T-cell (primary cell): ENCODE measurements around the gene MTA3. TPM values are rescaled to one million over a fixed set of nuclear protein-coding genes. Genes with fewer than 3 reads are reported as not detected.
A peak's percentile ranks its signal among the peaks of the same experiment; 100 is the strongest.

ENCODE experiments used
- ATAC-seq, 4 experiments: fragments of 200-7000 bp in 3 of 4; fragments of 150-1000 bp in 1 of 4; cut with Tn5 transposase; replicated peaks in 1 of 4; 1 replicate in 3 of 4; 2 replicates in 1 of 4; pipeline ENCODE4 v1.10.0; 2021; ENCODE audit warnings: moderate library complexity in 3 of 4, mild to moderate bottlenecking in 2 of 4, moderate number of reproducible peaks in 1 of 4
- CTCF ChIA-PET, 2 donors: fragments of 300-600 bp; sonication (Branson Sonifier 250); formaldehyde crosslinking; loops; one replicate each; lab custom pipeline; 2022; ENCODE audit warnings: antibody characterized with exemption in 2 of 2; lab: Charles Lee
- POLR2A ChIA-PET, 2 donors: fragments of 300-600 bp; sonication (Branson Sonifier 250); formaldehyde crosslinking; loops; one replicate each; lab custom pipeline; 2022; ENCODE audit warnings: antibody characterized with exemption in 2 of 2; lab: Charles Lee
- DNase-seq, 35 experiments: peaks; one replicate each; pipeline versions ENCODE4 v3.0.0 to v3.0.0-alpha.2; 2013 to 2023
- H3K27ac ChIP-seq: one replicate; pipeline ENCODE4 v1.5.1; 2013; ENCODE audit warnings: low read length
- H3K27me3 ChIP-seq, 2 experiments: replicated peaks in 1 of 2; 1 replicate in 1 of 2; 2 replicates in 1 of 2; pipeline versions ENCODE4 v1.6.1 to v1.7.0; 2013; ENCODE audit warnings: low read length in 1 of 2, mixed read lengths in 1 of 2; ENCODE audit not compliant: control insufficient read depth in 2 of 2, insufficient read depth in 2 of 2; ENCODE audit errors: extremely low read depth in 1 of 2
- H3K36me3 ChIP-seq, 2 donors: 1 replicate in 1 of 2; 2 replicates in 1 of 2; pipeline versions ENCODE4 v1.6.1 to v1.7.0; 2013; ENCODE audit warnings: low read length in 1 of 2; ENCODE audit not compliant: control insufficient read depth in 2 of 2, insufficient read depth in 1 of 2; ENCODE audit errors: extremely low read depth in 1 of 2
- H3K4me1 ChIP-seq, 2 experiments: 1 replicate in 1 of 2; 2 replicates in 1 of 2; pipeline versions ENCODE4 v1.6.1 to v1.7.0; 2013; ENCODE audit warnings: low read length in 2 of 2, mixed read lengths in 1 of 2; ENCODE audit not compliant: insufficient read depth in 2 of 2, control insufficient read depth in 1 of 2; ENCODE audit errors: extremely low read depth in 1 of 2
- H3K4me3 ChIP-seq, 2 donors: 1 replicate in 1 of 2; 2 replicates in 1 of 2; pipeline versions ENCODE4 v1.5.1 to v1.7.0; 2013; ENCODE audit warnings: mild to moderate bottlenecking in 2 of 2, low read length in 1 of 2, moderate library complexity in 1 of 2; ENCODE audit not compliant: control insufficient read depth in 1 of 2; ENCODE audit errors: extremely low read depth in 1 of 2
- H3K9me3 ChIP-seq: 2 replicates; pipeline ENCODE4 v1.7.0; 2013
- H3K27ac Mint-ChIP-seq, 2 donors: one replicate each; pipeline ENCODE4 v1.8.0; 2020 to 2021; ENCODE audit warnings: mild to moderate bottlenecking in 2 of 2, mixed read lengths in 2 of 2
- H3K27me3 Mint-ChIP-seq, 2 donors: one replicate each; pipeline ENCODE4 v1.8.0; 2021 to 2022; ENCODE audit warnings: mixed read lengths in 2 of 2
- H3K36me3 Mint-ChIP-seq: one replicate; pipeline ENCODE4 v1.8.0; 2021; ENCODE audit warnings: mixed read lengths
- H3K4me1 Mint-ChIP-seq, 3 donors: one replicate each; pipeline ENCODE4 v1.8.0; 2020 to 2022; ENCODE audit warnings: mixed read lengths in 3 of 3, mild to moderate bottlenecking in 1 of 3
- H3K4me3 Mint-ChIP-seq, 3 donors: one replicate each; pipeline ENCODE4 v1.8.0; 2020 to 2022; ENCODE audit warnings: mild to moderate bottlenecking in 3 of 3, mixed read lengths in 3 of 3, moderate library complexity in 3 of 3
- H3K9me3 Mint-ChIP-seq, 3 donors: one replicate each; pipeline ENCODE4 v1.8.0; 2020 to 2022; ENCODE audit warnings: mixed read lengths in 3 of 3
- WGBS: methylation state at CpG from one replicate; pipeline ENCODE4 v1.1.5; 2013; ENCODE audit warnings: missing lambda C conversion rate; ENCODE audit not compliant: insufficient coverage; 5-methylcytosine and 5-hydroxymethylcytosine counted together
- total RNA-seq, 35 experiments: library from RNA in 6 of 35; stranded (reverse) in 6 of 35; fragments of 120-200 nt in 1 of 35; gene quantifications; one replicate each; pipeline versions ENCODE4 v1.2.1 to v1.2.4 and lab custom pipeline; 2013 to 2026

The MTA3 gene
- total RNA-seq, 5 donors from 2014 or later (not counting 1 experiment from before 2014, with no cell fraction given): 20.9 to 42.4 (median 24.6) TPM

- Histone ChIP-seq H3K36me3 (no peaks in the 10 kb centered on the region), H3K4me1 (peaks cover 0 to 5% of the 10 kb centered on the region in 2 experiments), H3K27ac (no peak overlapping the region), H3K4me3 (no peak overlapping the region), H3K9me3 (no peaks in the 10 kb centered on the region), H3K27me3 (no peaks in the 10 kb centered on the region)
- Mint-ChIP-seq H3K4me1 (peaks cover 2 to 7% (median 5%) of the 10 kb centered on the region in 3 donors), H3K4me3 (no peak overlapping the region), H3K27ac (no peak overlapping the region), H3K9me3 (peaks cover 0 to 3% (median 0%) of the 10 kb centered on the region in 3 donors), H3K27me3 (no peaks in the 10 kb centered on the region), H3K36me3 (no peaks in the 10 kb centered on the region)
- POLR2A ChIA-PET: no interaction called here
- DNase-seq (no peak), ATAC-seq (no peak)
- CTCF ChIA-PET: interaction anchor here in 1 of 2 donors (0.5 kb wide), 1 partner anchor 539 kb away, joined by 4 read pairs; no protein-coding TSS in a partner anchor
- 100% methylated on average over 1 of the region's 4 CpGs for WGBS
These were observed 25.6 kb upstream of the MTA3 start for GRCh38 chr2:42542871-42543270.

- Histone ChIP-seq H3K4me3 (no peak overlapping the region), H3K36me3 (no peaks in the 10 kb centered on the region), H3K4me1 (peaks cover 0 to 5% of the 10 kb centered on the region in 2 experiments), H3K27me3 (peaks cover 0 to 4% of the 10 kb centered on the region in 2 experiments), H3K9me3 (no peaks in the 10 kb centered on the region), H3K27ac (no peak overlapping the region)
- no peak overlapping the region for H3K4me3 Mint-ChIP-seq
- H3K27me3 Mint-ChIP-seq: no peaks in the 10 kb centered on the region
- 89% methylated on average over 8 of the region's 8 CpGs for WGBS
- peaks cover 0 to 7% (median 5%) of the 10 kb centered on the region in 3 donors for H3K4me1 Mint-ChIP-seq
- ChIA-PET POLR2A (no interaction called here), CTCF (interaction anchor here in 1 of 2 donors (0.5 kb wide), 1 partner anchor 247 kb away, joined by 3 read pairs; no protein-coding TSS in a partner anchor)
- no peak overlapping the region for H3K27ac Mint-ChIP-seq
- ATAC-seq (no peak), DNase-seq (no peak)
- H3K36me3 Mint-ChIP-seq: no peaks in the 10 kb centered on the region
- H3K9me3 Mint-ChIP-seq: no peaks in the 10 kb centered on the region
These were observed 23.3 kb upstream of the MTA3 start for GRCh38 chr2:42545023-42545721.

DNA sequence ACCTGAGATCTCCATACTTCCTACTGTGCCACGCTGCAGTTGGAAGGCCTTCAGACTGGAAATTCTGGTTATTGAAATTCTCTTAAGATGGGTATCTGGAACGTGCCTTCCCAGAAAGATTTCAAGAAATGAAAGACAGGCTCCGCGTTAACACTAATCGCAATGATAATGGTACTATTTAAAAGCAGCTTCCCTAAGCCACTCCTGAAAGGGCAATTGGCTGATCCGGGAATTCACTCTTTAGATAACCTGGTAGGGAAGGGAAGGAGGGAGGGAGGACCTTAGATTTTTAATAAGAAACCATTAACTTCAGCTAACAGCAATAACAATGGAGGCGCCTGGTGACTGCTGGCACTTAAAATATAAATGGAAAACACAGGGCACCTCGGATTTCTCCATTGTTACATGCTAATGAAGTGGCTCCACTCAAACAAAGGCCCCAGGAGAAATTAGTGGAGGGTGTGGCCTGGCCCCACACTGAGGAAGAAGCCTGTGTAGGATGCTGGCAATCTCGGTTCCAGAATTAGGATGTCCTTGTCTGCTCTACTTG, 22.5 kb upstream of the MTA3 start:
- H3K4me3 Mint-ChIP-seq: no peak overlapping the region
- no peaks in the 10 kb centered on the region for H3K27me3 Mint-ChIP-seq
- POLR2A ChIA-PET: no interaction called here
- 80% methylated on average over 2 of the region's 9 CpGs for WGBS
- peaks cover 0 to 7% (median 5%) of the 10 kb centered on the region in 3 donors for H3K4me1 Mint-ChIP-seq
- H3K36me3 Mint-ChIP-seq: no peaks in the 10 kb centered on the region
- no peaks in the 10 kb centered on the region for H3K9me3 Mint-ChIP-seq
- Histone ChIP-seq H3K9me3 (no peaks in the 10 kb centered on the region), H3K4me1 (peaks cover 0 to 5% of the 10 kb centered on the region in 2 experiments), H3K27me3 (peaks cover 0 to 4% of the 10 kb centered on the region in 2 experiments), H3K36me3 (no peaks in the 10 kb centered on the region), H3K27ac (no peak overlapping the region), H3K4me3 (no peak overlapping the region)
- DNase-seq (no peak), ATAC-seq (no peak)
- CTCF ChIA-PET: no interaction called here
- H3K27ac Mint-ChIP-seq: no peak overlapping the region

GRCh38 chr2:42547014-42547413, 21.4 kb upstream of the MTA3 start:
- no peaks in the 10 kb centered on the region for H3K36me3 Mint-ChIP-seq
- Histone ChIP-seq H3K9me3 (no peaks in the 10 kb centered on the region), H3K27ac (no peak overlapping the region), H3K36me3 (no peaks in the 10 kb centered on the region), H3K4me1 (peaks cover 0 to 5% of the 10 kb centered on the region in 2 experiments), H3K27me3 (peaks cover 0 to 4% of the 10 kb centered on the region in 2 experiments), H3K4me3 (peak overlapping the region in 1 of 2 donors; percentile 32)
- ChIA-PET POLR2A (interaction anchor here in 1 of 2 donors (0.6 kb wide), 1 partner anchor 17 kb away, joined by 3 read pairs; no protein-coding TSS in a partner anchor), CTCF (no interaction called here)
- no peak overlapping the region for H3K27ac Mint-ChIP-seq
- DNase-seq (no peak), ATAC-seq (peak in 1 of 4 experiments; percentile 20)
- WGBS: 48% methylated on average over 9 of the region's 9 CpGs
- no peaks in the 10 kb centered on the region for H3K27me3 Mint-ChIP-seq
- no peaks in the 10 kb centered on the region for H3K9me3 Mint-ChIP-seq
- peaks cover 0 to 7% (median 5%) of the 10 kb centered on the region in 3 donors for H3K4me1 Mint-ChIP-seq
- H3K4me3 Mint-ChIP-seq: peak overlapping the region in 1 of 3 donors; percentile 50

DNA sequence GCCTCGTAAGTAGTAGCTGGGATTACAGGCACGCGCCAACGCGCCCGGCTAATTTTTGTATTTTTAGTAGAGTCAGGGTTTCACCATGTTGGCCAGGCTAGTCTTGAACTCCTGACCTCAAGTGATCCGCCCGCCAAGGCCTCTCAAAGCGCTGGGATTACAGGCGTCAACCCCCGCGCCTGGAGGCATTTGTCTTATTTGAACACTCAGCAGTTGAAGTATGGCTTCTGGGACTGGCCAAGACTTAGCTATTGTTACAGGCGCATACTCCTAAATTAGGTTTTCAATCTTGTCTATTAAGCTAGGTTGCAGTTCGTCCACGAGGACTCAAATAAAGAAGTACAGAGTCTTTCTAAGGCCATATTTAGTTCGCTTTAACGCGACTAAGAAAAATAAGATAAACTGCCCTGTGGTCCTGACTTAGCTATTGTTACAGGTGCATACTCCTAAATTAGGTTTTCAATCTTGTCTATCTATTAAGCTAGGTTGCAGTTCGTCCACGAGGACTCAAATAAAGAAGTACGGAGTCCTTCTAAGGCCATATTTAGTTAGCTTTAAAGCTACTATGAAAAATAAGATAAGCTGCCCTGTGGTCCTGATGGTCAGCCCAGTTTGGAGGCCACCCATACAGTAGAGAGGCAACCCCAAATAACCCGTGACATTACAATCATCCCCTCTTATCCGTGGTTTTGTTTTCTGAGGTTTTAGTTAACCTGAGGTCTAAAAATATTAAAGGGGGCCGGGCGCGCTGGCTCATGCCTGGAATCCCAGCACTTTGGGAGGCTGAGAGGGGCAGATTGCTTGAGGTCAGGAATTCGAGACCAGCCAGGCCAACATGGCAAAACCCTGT, 20.8 kb upstream of the MTA3 start:
- CTCF ChIA-PET: no interaction called here
- no peak for ATAC-seq
- H3K4me1 Mint-ChIP-seq: peaks cover 0 to 7% (median 5%) of the 10 kb centered on the region in 3 donors
- no peak overlapping the region for H3K4me3 Mint-ChIP-seq
- Histone ChIP-seq H3K9me3 (no peaks in the 10 kb centered on the region), H3K36me3 (no peaks in the 10 kb centered on the region), H3K27me3 (peaks cover 0 to 4% of the 10 kb centered on the region in 2 experiments), H3K4me3 (peak overlapping the region in 1 of 2 donors; percentile 32), H3K27ac (no peak overlapping the region), H3K4me1 (peaks cover 0 to 5% of the 10 kb centered on the region in 2 experiments)
- over 99% methylated on average over 11 of the region's 27 CpGs for WGBS
- DNase-seq: no peak
- POLR2A ChIA-PET: interaction anchor here in 1 of 2 donors (0.6 kb wide), 1 partner anchor 17 kb away, joined by 3 read pairs; no protein-coding TSS in a partner anchor
- H3K9me3 Mint-ChIP-seq: no peaks in the 10 kb centered on the region
- H3K27ac Mint-ChIP-seq: no peak overlapping the region
- no peaks in the 10 kb centered on the region for H3K27me3 Mint-ChIP-seq
- H3K36me3 Mint-ChIP-seq: no peaks in the 10 kb centered on the region

DNA sequence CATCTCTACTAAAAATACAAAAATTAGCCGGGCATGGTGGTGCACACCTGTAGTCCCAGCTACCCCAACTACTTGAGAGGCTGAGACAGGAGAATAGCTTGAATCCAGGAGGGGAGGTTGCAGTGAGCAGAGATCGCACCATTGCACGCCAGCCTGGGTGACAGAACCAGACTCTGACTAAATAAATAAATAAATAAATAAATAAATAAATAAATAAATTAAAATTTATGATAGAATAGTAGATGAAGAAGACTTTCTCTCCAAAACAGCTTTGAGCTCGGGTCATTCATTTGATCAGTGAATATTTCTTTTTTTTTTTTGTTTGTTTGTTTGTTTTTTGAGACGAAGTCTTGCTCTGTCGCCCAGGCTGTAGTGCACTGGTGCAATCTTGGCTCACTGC, 17.6 kb upstream of the MTA3 start:
- ATAC-seq: no peak
- H3K9me3 ChIP-seq: no peaks in the 10 kb centered on the region
- no peak overlapping the region for H3K4me3 ChIP-seq
- H3K36me3 ChIP-seq: no peaks in the 10 kb centered on the region
- no peak for DNase-seq
- Mint-ChIP-seq H3K27me3 (no peaks in the 10 kb centered on the region), H3K9me3 (no peaks in the 10 kb centered on the region), H3K4me1 (peaks cover 0 to 7% (median 5%) of the 10 kb centered on the region in 3 donors), H3K36me3 (no peaks in the 10 kb centered on the region), H3K4me3 (no peak overlapping the region), H3K27ac (no peak overlapping the region)
- peaks cover 0 to 5% of the 10 kb centered on the region in 2 experiments for H3K4me1 ChIP-seq
- H3K27me3 ChIP-seq: peaks cover 0 to 4% of the 10 kb centered on the region in 2 experiments
- H3K27ac ChIP-seq: no peak overlapping the region
- WGBS: 92% methylated on average over 2 of the region's 6 CpGs
- CTCF ChIA-PET: no interaction called here
- POLR2A ChIA-PET: no interaction called here
